Hematopoietic multipotent progenitor cell treated with erythropoietin and hydrocortisone succinate and interleukin-3 and kit ligand, for 4 days (in vitro differentiated cells): ENCODE measurements around the gene RPUSD4.
"Not testable (repeated sequence)": the region's sequence is repeated elsewhere in the genome, so short reads cannot be mapped to it uniquely, and the experiment has no call there.

ENCODE experiments used
- DNase-seq: peaks from one replicate; pipeline ENCODE4 v3.0.0-alpha.2; 2015

Gene RPUSD4

DNA sequence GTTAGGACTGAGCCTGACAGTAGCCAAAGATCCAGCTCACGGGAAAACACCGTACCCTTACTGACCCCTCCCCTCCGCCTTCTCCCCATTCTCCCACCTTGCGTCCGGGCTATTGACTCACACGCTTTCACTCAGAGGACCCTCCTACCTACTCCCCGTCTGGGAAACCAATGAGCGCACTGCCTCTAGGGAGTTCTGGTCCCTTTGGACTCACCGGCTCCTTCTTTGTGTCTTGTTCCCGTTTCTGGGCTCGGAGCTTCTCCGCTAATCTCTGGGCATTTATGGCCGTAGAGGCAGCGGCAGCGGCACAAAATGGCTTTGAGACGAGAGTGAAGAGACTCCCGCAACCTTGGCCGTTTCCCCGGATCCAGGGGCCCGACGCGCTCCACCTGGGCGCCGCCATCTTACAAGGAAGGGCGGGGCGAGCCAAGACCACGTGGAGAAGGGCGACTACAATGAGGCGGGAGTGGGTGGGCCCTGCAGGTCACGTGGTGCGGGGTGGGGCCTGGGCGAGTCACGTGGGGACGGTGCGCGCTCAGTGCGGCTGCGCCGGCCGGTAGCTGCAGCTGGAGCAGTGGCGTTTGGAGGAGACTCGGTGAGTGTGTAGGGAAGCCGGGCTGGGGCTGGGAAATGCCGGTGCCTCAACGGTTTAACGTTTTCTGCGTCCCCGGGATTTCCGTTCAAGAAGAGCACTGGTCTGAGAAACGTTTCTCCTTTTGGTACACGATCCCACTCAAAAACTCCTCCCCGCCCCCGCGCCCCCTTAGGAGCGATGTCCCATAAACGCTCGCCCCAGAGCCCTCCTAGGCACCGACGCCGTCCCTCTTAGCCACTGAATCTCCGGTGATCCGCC lies at the start of gene RPUSD4, which contains the start of gene FAM118B:
Gene RPUSD4 (minus strand): TSS at position 415 of the 853 bp plus-strand sequence. CDS start 12 bp downstream, at position 403.
Gene FAM118B (plus strand): TSS at position 547 of the 853 bp plus-strand sequence. CDS start 23,220 bp downstream, outside the sequence.
- DNase-seq, result peak; percentile 99

DNA sequence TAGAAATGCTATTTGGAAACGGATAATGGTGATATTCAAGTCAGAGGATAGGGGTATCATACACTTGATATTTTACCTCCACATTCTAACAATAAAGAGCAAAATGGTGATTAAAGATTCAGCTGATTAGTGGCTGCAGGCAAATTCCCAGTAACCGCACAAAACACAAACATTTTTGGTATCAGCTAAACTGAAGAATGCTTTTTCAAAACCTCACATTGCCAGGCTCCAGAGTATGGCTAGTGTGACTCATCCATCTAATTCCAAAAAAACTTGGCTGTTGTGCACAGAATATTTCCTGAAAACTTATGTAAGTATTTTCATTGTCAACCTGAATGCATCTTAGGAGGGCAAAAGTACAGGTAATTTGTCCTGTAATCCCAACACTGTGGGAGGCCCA lies 46.3 kb upstream of the RPUSD4 start:
- DNase-seq, result no peak

GRCh38 chr11:126257144-126257543 lies 45.7 kb upstream of the RPUSD4 start:
- DNase-seq, result no peak

DNA sequence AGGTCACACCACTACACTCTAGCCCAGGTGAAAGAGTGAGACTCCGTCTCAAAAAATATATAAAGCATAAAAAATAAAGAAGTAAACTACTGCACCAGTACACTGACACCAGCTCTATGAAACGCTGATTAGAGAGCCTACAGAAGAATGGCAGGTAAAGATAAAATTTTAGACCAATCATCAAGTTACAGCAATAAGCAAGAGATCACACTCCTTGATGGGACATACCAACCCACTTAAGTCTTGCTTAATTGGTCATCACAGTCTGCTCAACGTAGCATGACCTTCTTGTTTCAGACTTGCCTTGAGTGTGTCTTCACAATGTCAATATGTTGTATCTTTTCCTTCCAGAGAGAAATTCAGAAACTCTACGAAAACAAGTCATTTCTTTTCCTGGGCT lies 44.8 kb upstream of the RPUSD4 start:
- DNase-seq, result no peak

DNA sequence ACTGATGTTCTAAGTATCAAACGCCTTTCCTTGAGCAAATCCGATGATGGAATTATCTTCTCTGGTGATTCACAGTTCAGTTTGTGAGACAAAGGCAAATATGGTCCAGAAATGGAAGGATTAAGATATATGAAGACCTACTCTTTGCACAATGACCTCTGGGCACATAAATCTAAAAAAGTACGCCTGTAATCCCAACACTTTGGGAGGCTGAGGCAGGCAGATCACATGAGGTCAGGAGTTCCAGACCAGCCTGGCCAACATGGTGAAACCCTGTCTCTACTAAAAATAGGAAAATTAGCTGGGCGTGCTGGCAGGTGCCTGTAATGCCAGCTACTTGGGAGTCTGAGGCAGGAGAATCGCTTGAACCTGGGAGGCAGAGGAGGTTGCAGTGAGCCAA lies 44.1 kb upstream of the RPUSD4 start:
- not testable (repeated sequence) for DNase-seq

DNA sequence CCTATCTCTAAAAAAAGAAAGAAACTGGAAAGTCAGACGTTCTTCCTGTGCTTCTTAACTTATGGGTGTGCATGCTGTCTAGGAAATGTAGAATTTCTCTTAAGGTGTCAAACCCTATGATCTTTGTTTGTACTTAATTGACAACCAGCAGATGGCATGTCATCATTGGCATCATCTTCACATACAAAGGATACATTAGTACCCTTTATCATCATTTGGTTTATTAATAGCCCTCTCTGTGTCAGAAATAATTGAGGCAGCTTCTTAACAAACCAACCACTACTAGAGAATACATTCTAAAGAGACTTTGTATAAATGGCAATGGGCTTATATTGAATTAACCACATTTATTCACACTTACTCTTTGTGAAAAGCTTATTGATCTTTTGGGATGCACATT lies 43.4 kb upstream of the RPUSD4 start:
- DNase-seq, result no peak

GRCh38 chr11:126253265-126253664 lies 41.8 kb upstream of the RPUSD4 start:
- DNase-seq, result no peak

DNA sequence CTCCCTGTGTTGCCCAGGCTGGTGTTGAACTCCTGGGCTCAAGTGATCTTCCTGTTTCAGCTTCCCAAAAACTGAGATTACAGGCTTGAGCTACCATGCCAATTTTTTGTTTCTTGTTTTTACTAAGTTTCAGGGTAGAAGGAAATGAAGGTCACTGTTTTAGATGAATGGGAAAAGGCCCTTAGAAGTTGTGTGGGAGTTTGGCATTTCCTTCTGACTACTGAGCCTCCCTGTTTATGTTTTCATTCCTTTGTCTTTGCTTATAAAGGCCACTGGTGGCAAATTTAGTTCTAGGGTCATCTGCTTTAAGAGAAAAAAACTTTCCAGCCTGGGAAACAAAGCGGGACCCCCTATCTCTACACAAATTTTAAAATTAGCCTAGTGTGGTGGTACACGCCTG lies 35.2 kb upstream of the RPUSD4 start:
- DNase-seq, result no peak

DNA sequence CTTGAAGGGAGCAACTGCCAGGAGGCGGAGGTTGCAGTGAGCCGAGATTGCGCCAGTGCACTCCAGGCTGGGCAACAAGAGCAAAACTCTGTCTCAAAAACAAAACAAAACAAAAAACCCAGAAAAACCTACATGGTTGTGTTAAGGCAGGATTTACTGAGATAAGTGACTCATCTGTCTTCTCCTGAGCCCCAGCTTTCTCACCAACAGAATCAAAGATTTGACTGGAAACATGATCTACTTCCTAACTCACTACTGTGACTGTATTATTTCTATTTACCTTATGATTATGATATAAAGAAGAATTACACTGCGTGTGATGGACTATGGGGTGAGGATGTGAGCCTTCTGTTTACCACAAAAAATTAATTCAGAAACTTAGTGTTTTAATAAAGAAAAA lies 21.9 kb upstream of the RPUSD4 start:
- no peak for DNase-seq

DNA sequence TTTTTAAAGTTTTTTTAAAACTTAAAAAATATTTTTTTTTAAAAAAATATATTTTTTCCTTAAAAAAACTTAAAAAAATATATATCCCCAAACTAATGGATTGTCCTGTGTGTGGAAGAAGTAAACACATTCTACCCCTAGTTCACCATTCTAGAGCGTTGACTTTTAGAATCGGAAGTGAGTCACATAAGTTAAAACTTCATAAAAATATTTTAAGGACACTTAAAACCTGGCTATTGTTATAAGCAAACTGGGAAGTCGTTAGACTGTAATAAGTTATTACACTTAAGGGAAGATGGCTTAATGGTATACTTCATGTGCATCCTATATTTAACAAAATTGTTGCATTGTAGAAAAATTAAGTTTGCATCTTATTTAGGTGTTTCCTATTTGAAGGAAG lies 21.2 kb upstream of the RPUSD4 start:
- DNase-seq, result no peak

DNA sequence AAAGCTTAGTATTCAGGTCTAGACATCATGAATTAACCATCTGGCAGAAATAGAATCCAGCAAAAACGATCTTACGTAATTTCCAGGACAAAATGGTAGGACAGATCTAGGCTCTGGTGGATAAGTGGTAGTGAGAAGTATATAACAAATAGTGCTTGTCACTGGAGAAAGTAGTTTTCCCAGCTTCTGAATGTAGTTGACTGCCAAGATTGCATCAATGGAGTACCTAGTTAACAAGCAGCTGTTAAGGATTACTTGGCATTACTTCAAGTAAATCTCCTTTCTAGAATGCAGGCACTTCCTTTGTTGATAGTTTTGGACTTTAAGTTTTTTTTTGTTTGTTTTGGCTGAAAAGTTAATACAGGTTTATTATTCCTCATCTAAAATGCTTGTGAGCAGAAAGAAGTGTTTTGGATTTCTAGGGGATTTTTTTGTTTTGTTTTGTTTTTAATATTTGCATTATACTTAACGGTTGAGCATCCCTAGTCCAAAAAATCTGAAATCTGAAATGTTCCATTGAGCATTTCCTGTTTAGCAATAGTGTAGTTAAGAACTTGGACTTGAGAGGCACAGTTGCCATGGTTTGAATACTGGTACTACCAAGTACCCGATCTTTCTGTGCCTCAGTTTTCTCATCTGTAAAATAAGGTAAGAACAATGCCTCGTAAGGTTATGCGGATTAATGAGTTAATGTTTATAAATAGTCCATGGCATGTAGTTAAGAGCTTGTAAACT lies 20.4 kb upstream of the RPUSD4 start:
- no peak for DNase-seq

- no peak for DNase-seq
Observed at GRCh38 chr11:126229858-126230540, 18.5 kb upstream of the RPUSD4 start.

DNA sequence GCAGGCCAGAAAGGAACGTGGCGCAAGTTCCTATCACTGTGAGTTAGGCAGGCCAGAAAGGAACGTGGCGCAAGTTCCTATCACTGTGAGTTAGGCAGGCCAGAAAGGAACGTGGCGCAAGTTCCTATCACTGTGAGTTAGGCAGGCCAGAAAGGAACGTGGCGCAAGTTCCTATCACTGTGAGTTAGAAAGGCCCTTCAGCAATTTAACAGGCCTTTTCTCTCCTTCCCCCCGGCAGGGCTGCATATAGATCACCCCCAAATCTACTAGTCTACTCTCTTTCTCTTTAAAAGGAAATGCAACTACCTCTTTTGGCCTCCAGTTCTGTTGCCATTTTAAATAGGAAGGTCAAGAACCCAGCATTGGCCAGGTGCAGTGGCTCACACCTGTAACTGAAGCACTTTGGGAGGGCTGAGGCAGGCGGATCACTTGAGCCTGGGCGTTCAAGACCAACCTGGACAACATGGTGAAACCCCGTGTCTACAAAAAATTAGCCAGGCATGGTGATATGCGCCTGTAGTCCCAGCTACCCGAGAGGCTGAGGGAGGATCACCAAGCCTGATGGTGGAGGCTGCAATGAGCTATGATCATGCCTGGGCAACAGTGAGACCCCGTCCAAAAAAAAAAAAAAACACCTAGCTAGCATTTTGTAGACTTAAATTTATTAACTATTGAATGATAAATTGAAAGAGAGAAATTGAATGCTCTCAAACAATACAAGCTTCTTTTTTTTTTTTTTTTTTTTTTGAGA lies 15.1 kb upstream of the RPUSD4 start:
- DNase-seq, result no peak

- no peak for DNase-seq
Observed at GRCh38 chr11:126225295-126225665, 13.8 kb upstream of the RPUSD4 start.

GRCh38 chr11:126224647-126225294 lies 13.3 kb upstream of the RPUSD4 start:
- DNase-seq, result no peak

- no peak for DNase-seq
Observed at GRCh38 chr11:126219547-126219946, 8.1 kb upstream of the RPUSD4 start.

DNA sequence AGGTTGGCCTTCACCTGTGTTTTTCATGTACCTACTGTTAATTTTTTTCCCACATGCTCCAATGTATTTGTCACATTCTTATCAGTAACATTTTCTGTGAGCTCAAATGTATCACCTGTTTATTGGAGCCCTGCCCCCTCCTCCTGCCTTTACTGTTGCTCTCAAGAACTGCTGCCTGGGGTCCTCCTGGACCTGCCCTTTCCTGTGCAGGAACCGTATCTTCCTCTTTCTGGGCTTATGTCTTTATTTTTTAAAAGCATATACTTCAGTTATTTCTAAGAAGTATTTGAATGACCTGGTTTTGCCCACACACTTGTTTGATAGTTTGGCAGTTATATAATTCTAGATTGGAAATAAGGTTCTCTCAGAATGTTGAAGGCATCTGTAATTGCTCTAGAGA lies 6.0 kb upstream of the RPUSD4 start:
- peak; percentile 40 for DNase-seq

DNA sequence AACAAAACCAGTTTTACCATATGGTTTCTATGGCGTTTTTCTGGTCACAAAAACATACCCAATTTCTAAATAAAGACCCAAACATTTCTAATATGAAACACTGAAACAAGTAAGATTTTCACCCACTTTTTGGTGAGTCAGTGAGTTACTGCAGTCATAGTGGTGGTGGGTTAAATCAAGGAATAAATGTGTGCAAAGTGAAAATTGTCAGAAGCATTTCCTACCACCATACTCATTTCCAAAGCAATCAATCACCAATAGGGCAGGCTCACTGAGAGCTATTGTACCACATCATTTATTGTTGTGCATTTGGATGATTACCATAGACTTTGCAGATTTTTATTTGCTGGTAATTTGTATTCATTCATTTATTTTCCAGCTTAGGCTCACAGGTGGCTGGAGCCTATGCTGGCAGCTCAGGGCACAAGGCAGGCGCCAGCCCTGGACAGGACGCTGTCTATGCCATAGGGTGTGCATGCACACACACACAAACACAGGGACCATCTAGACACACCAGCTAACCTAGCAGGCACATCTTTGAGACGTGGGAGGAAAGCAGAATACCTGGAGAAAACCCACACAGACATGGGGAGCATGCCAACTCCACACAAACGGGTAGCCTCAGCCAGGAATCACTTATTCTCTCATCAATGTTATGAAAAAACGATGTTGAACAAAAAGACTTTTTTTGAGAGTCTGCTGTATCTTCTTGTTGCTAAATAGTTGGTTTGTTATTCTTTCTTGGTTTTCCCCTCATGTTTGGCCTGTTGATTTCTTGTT lies 5.3 kb upstream of the RPUSD4 start:
- DNase-seq, result no peak

GRCh38 chr11:126214841-126215240 lies 3.4 kb upstream of the RPUSD4 start:
- no peak for DNase-seq

DNA sequence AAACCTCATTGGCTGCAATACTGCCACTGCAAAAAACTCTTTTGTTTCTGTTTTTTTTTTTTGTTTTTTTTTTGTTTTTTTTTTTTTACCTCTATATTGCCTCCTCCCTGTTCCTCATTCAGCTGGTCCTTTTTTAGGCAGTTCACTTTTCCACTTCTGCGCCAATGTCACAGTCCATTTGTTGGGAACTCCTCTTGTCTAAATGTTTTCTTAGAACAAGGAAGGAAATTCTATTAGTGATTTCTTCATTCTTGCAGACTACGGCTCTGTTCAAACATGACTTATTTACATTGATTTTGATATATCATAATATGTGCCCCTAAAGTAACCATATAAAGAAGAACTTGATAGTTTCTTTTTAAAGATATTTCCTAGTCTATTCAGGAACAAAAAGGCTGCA lies 3.0 kb upstream of the RPUSD4 start:
- peak; percentile 16 for DNase-seq

DNA sequence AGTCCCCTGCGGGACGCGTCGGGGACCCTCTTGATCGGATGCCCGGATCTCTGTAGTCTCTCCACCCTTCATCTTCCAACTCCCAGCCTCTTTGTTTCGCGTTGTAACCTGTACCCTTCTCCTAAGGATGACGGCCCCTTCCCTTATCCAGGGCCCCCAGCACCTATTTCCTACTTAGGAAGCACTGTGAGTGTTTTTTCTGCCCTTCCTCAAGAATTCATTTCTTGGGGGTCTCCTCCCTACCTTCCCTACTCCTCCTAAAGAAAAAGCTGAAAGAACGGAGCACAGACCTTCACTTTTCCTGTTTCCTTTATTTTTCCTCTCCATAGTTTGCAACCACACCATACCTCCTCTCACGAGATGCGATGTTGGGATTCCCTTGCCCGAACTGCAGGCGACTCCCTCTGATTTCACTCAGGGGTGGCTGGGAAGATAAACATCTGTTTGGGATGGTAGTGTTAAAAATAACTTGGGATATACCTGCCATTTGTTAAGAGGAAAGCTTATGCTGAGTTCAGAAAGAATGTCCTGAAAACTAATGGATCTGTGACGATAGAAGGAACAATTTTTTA lies 725 bp upstream of the RPUSD4 start:
- no peak for DNase-seq
